ENCODE data around the gene SHISA7.

Gene SHISA7

GRCh38 chr19:55455576-55456235 lies 12.6 kb upstream of the SHISA7 start:
- Histone ChIP-seq H3K27ac (no peak overlapping the region), H3K4me3 (no peak overlapping the region)
- TF ChIP-seq CTCF (IDR thresholded peaks at IDR 0.05), result no peak
- no peak for DNase-seq (ENCODE audit: low spot score)

- DNase-seq (ENCODE audit: low spot score), result no peak
- TF ChIP-seq CTCF (IDR thresholded peaks at IDR 0.05), result peak; percentile 12
- Histone ChIP-seq H3K4me3 (no peak overlapping the region), H3K27ac (no peak overlapping the region)
Measured at GRCh38 chr19:55454787-55455243, 11.7 kb upstream of the SHISA7 start.

- DNase-seq (ENCODE audit: low spot score), result no peak
- Histone ChIP-seq H3K27ac (no peak overlapping the region), H3K4me3 (no peak overlapping the region)
- no peak for TF ChIP-seq CTCF (IDR thresholded peaks at IDR 0.05)
Measured at GRCh38 chr19:55453511-55454260, 10.6 kb upstream of the SHISA7 start.

- H3K27ac ChIP-seq, result no peak overlapping the region
- TF ChIP-seq CTCF (IDR thresholded peaks at IDR 0.05), result no peak
- peak overlapping the region; percentile 53 for H3K4me3 ChIP-seq
- DNase-seq (ENCODE audit: low spot score), result peak; percentile 80
Measured at GRCh38 chr19:55452749-55453346, 9.7 kb upstream of the SHISA7 start.

GRCh38 chr19:55451965-55452748 lies 9.1 kb upstream of the SHISA7 start:
- Histone ChIP-seq H3K27ac (no peak overlapping the region), H3K4me3 (peak overlapping the region; percentile 53)
- TF ChIP-seq CTCF (IDR thresholded peaks at IDR 0.05), result no peak
- no peak for DNase-seq (ENCODE audit: low spot score)

GRCh38 chr19:55451163-55451964 lies 8.3 kb upstream of the SHISA7 start:
- TF ChIP-seq CTCF (IDR thresholded peaks at IDR 0.05), result no peak
- no peak for DNase-seq (ENCODE audit: low spot score)
- H3K27ac ChIP-seq, result no peak overlapping the region
- peak overlapping the region; percentile 53 for H3K4me3 ChIP-seq
